Mesendoderm (in vitro differentiated cells): ENCODE data around the gene KIAA1328.
A peak's percentile ranks its signal among the peaks of the same experiment; 100 is the strongest.

Experiments used
- DNase-seq: peaks from one replicate; pipeline ENCODE4 v3.0.0; 2013
- H2AK5ac ChIP-seq: 2 replicates; pipeline ENCODE4 v1.6.1; 2013; ENCODE audit warnings: low read length, inconsistent platforms
- H2BK120ac ChIP-seq: 2 replicates; pipeline ENCODE4 v1.6.1; 2013; ENCODE audit warnings: low read depth, mild to moderate bottlenecking, low read length, moderate library complexity, mixed read lengths
- H2BK15ac ChIP-seq: replicated peaks from 2 replicates; pipeline ENCODE4 v1.6.1; 2013; ENCODE audit warnings: low read depth, mild to moderate bottlenecking, moderate library complexity
- H2BK5ac ChIP-seq: 2 replicates; pipeline ENCODE4 v1.6.1; 2013; ENCODE audit warnings: low read length, inconsistent platforms
- H3K18ac ChIP-seq: 2 replicates; pipeline ENCODE4 v1.6.1; 2013; ENCODE audit warnings: mild to moderate bottlenecking, low read length, mixed read lengths
- H3K23ac ChIP-seq: one replicate; pipeline ENCODE4 v1.6.1; 2013; ENCODE audit warnings: low read length
- H3K27ac ChIP-seq: 2 replicates; pipeline ENCODE4 v1.5.1; 2013; ENCODE audit warnings: low read depth, mild to moderate bottlenecking, inconsistent platforms, low read length, moderate library complexity
- H3K27me3 ChIP-seq: 2 replicates; pipeline ENCODE4 v1.6.1; 2013; ENCODE audit warnings: low read length, control low read depth, mild to moderate bottlenecking, inconsistent platforms; ENCODE audit not compliant: insufficient read depth, poor library complexity
- H3K36me3 ChIP-seq: 2 replicates; pipeline ENCODE4 v1.6.1; 2013; ENCODE audit warnings: low read length, inconsistent platforms; ENCODE audit not compliant: control insufficient read depth, insufficient read depth
- H3K4ac ChIP-seq: one replicate; pipeline ENCODE4 v1.6.1; 2013; ENCODE audit warnings: low read depth, mild to moderate bottlenecking, low read length, moderate library complexity
- H3K4me1 ChIP-seq: 2 replicates; pipeline ENCODE4 v1.6.1; 2013; ENCODE audit warnings: low read depth, low read length, inconsistent platforms; ENCODE audit not compliant: control insufficient read depth
- H3K4me2 ChIP-seq: 2 replicates; pipeline ENCODE4 v1.6.1; 2013; ENCODE audit warnings: low read length
- H3K4me3 ChIP-seq: 2 replicates; pipeline ENCODE4 v1.5.1; 2013; ENCODE audit warnings: mild to moderate bottlenecking, low read length
- H3K56ac ChIP-seq: one replicate; pipeline ENCODE4 v1.6.1; 2013; ENCODE audit warnings: low read length
- H3K79me1 ChIP-seq: 2 replicates; pipeline ENCODE4 v1.6.1; 2013; ENCODE audit warnings: low read length, inconsistent platforms
- H3K79me2 ChIP-seq: 2 replicates; pipeline ENCODE4 v1.6.1; 2013; ENCODE audit warnings: mild to moderate bottlenecking, low read length; ENCODE audit not compliant: control insufficient read depth, insufficient read depth
- H3K9ac ChIP-seq: 2 replicates; pipeline ENCODE4 v1.6.1; 2013; ENCODE audit warnings: low read length, inconsistent platforms
- H4K5ac ChIP-seq: one replicate; pipeline ENCODE4 v1.6.1; 2013; ENCODE audit warnings: low read length
- H4K8ac ChIP-seq: one replicate; pipeline ENCODE4 v1.6.1; 2013; ENCODE audit warnings: low read depth, mild to moderate bottlenecking, control low read depth, low read length, moderate library complexity
- WGBS: extraction: QIAGEN DNeasy Blood & Tissue Kit; methylation state at CpG from one replicate; pipeline ENCODE4 v1.1.7; 2013; ENCODE audit warnings: low lambda C conversion rate, missing lambda C conversion rate; ENCODE audit not compliant: insufficient coverage; ENCODE audit errors: extremely low coverage; 5-methylcytosine and 5-hydroxymethylcytosine counted together

The KIAA1328 gene

DNA sequence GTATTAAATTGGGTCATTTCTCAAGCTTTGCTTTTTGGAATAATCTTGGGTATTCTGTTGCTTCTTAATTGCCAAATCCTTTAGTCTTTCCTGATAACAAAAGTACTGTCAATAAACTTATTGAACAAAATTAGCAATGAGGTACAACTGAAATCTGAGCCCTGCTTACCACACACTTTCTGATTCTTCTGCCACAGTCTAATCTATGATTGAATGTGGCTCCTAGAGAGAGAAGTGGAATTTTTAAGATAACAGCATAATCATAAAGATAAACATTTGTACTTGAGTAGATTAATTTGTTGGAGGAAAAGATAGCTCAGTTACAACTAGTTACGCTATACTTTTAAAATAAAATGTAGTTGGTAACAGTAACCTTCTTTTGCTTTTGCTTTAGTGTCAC lies 381.9 kb downstream of the KIAA1328 start:
- H3K4ac ChIP-seq = no peak overlapping the region
- H2BK15ac ChIP-seq = no peak overlapping the region
- no peaks in the 10 kb centered on the region for H3K36me3 ChIP-seq
- no peak overlapping the region for H3K23ac ChIP-seq
- no CpG with 5 or more reads among the region's 1 CpG for WGBS
- H3K56ac ChIP-seq = no peak overlapping the region
- DNase-seq = peak; percentile 20
- no peaks in the 10 kb centered on the region for H3K79me1 ChIP-seq
- no peak overlapping the region for H2BK5ac ChIP-seq
- no peak overlapping the region for H3K4me2 ChIP-seq
- no peak overlapping the region for H3K4me3 ChIP-seq
- H3K4me1 ChIP-seq = no peaks in the 10 kb centered on the region
- H3K27ac ChIP-seq = no peak overlapping the region
- H3K79me2 ChIP-seq = no peaks in the 10 kb centered on the region
- H3K9ac ChIP-seq = no peak overlapping the region
- no peak overlapping the region for H4K8ac ChIP-seq
- no peaks in the 10 kb centered on the region for H3K27me3 ChIP-seq
- no peak overlapping the region for H2BK120ac ChIP-seq
- no peak overlapping the region for H2AK5ac ChIP-seq
- no peak overlapping the region for H3K18ac ChIP-seq
- no peak overlapping the region for H4K5ac ChIP-seq

DNA sequence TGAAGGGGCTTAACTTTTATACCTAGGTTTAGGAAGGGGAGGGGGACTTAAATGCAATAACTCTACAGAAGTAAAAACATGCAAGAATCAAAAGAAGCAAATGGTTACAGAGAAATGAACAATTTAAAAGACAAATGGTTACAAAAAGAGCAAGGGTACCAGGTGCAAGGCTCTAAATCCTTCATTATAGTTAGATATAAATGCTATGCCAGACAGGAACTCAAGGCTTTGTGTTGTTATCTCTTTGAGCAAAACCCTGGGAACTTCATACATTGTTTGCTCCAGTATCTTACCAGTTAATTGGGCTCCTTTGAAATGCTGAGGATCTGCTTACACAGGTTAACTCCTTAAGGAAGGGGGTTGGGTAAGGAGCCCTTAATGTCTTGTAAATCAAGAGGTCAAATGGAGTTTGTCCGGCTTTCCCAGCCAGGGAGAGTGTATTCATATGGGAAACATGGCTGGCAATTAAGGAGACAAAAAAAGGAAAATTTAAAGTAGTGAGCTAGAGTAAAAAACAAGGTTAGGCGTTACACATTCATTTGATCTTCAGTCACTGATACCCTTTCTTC lies 389.2 kb downstream of the KIAA1328 start:
- Histone ChIP-seq H3K4me1 (no peaks in the 10 kb centered on the region), H3K27ac (no peak overlapping the region), H3K23ac (no peak overlapping the region), H3K18ac (no peak overlapping the region), H3K36me3 (no peaks in the 10 kb centered on the region), H2AK5ac (no peak overlapping the region), H3K4ac (no peak overlapping the region), H3K79me2 (no peaks in the 10 kb centered on the region), H3K27me3 (no peaks in the 10 kb centered on the region), H4K5ac (no peak overlapping the region), H2BK5ac (no peak overlapping the region), H2BK15ac (no peak overlapping the region), H2BK120ac (no peak overlapping the region), H3K4me2 (no peak overlapping the region), H3K79me1 (no peaks in the 10 kb centered on the region), H3K4me3 (no peak overlapping the region), H4K8ac (no peak overlapping the region), H3K56ac (no peak overlapping the region), H3K9ac (no peak overlapping the region)
- DNase-seq = peak; percentile 83
- no CpG with 5 or more reads among the region's 2 CpGs for WGBS

GRCh38 chr18:37219257-37219656 lies 390.3 kb downstream of the KIAA1328 start:
- Histone ChIP-seq H2BK5ac (no peak overlapping the region), H3K79me1 (no peaks in the 10 kb centered on the region), H3K79me2 (no peaks in the 10 kb centered on the region), H3K9ac (no peak overlapping the region), H2BK120ac (no peak overlapping the region), H3K4ac (no peak overlapping the region), H4K8ac (no peak overlapping the region), H3K56ac (no peak overlapping the region), H2AK5ac (no peak overlapping the region), H3K23ac (no peak overlapping the region), H4K5ac (no peak overlapping the region), H3K27ac (no peak overlapping the region), H3K18ac (no peak overlapping the region), H3K4me2 (no peak overlapping the region), H3K4me1 (no peaks in the 10 kb centered on the region), H3K36me3 (no peaks in the 10 kb centered on the region), H3K27me3 (no peaks in the 10 kb centered on the region), H3K4me3 (no peak overlapping the region), H2BK15ac (no peak overlapping the region)
- peak; percentile 32 for DNase-seq
- no CpG with 5 or more reads among the region's 7 CpGs for WGBS

- no peak overlapping the region for H3K4me2 ChIP-seq
- no peak overlapping the region for H2BK5ac ChIP-seq
- no peak overlapping the region for H3K27ac ChIP-seq
- H3K9ac ChIP-seq = no peak overlapping the region
- H3K56ac ChIP-seq = no peak overlapping the region
- H3K4ac ChIP-seq = no peak overlapping the region
- H3K27me3 ChIP-seq = no peaks in the 10 kb centered on the region
- H3K79me1 ChIP-seq = no peaks in the 10 kb centered on the region
- H2BK15ac ChIP-seq = peak overlapping the region; percentile 2
- WGBS = no CpG with 5 or more reads among the region's 4 CpGs
- no peak overlapping the region for H2AK5ac ChIP-seq
- no peaks in the 10 kb centered on the region for H3K36me3 ChIP-seq
- DNase-seq = no peak
- no peak overlapping the region for H4K5ac ChIP-seq
- H3K4me1 ChIP-seq = no peaks in the 10 kb centered on the region
- H4K8ac ChIP-seq = no peak overlapping the region
- H2BK120ac ChIP-seq = no peak overlapping the region
- H3K4me3 ChIP-seq = no peak overlapping the region
- H3K79me2 ChIP-seq = no peaks in the 10 kb centered on the region
- H3K18ac ChIP-seq = no peak overlapping the region
- H3K23ac ChIP-seq = no peak overlapping the region
Observed at GRCh38 chr18:37222354-37222998, 393.5 kb downstream of the KIAA1328 start.

DNA sequence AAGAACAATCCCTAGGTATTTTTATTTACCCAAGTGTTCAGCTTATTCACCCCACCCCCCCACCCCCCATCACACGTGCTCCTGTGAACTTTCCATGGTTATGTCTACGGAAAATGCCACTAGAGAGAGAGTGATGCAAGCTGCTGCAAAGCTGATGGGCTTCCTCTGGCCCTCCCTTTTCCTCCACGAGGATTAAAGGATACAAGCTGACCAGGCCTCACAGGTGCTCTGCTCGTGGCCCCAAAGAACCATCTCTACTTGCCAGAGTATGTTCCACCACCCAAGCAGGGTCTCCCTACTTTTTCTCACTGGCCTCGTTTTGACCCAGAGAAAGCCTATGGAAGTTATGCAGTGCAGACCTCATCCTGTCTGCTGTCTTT lies 394.1 kb downstream of the KIAA1328 start:
- H2AK5ac ChIP-seq = no peak overlapping the region
- H3K4me3 ChIP-seq = no peak overlapping the region
- no peaks in the 10 kb centered on the region for H3K4me1 ChIP-seq
- no peak overlapping the region for H3K4me2 ChIP-seq
- no peaks in the 10 kb centered on the region for H3K27me3 ChIP-seq
- H3K79me1 ChIP-seq = no peaks in the 10 kb centered on the region
- H2BK120ac ChIP-seq = no peak overlapping the region
- no peaks in the 10 kb centered on the region for H3K36me3 ChIP-seq
- H3K4ac ChIP-seq = no peak overlapping the region
- no peak overlapping the region for H3K9ac ChIP-seq
- no peak overlapping the region for H4K5ac ChIP-seq
- peak; percentile 47 for DNase-seq
- H3K79me2 ChIP-seq = no peaks in the 10 kb centered on the region
- H3K18ac ChIP-seq = no peak overlapping the region
- no peak overlapping the region for H3K23ac ChIP-seq
- H3K56ac ChIP-seq = no peak overlapping the region
- H4K8ac ChIP-seq = no peak overlapping the region
- H2BK5ac ChIP-seq = no peak overlapping the region
- no CpG with 5 or more reads among the region's 5 CpGs for WGBS
- no peak overlapping the region for H2BK15ac ChIP-seq
- H3K27ac ChIP-seq = no peak overlapping the region

GRCh38 chr18:37225279-37225678 lies 396.4 kb downstream of the KIAA1328 start:
- no peaks in the 10 kb centered on the region for H3K27me3 ChIP-seq
- H3K79me2 ChIP-seq = no peaks in the 10 kb centered on the region
- WGBS = no CpG with 5 or more reads among the region's 4 CpGs
- H4K8ac ChIP-seq = no peak overlapping the region
- H3K4ac ChIP-seq = no peak overlapping the region
- no peak overlapping the region for H2BK5ac ChIP-seq
- H3K56ac ChIP-seq = no peak overlapping the region
- H3K23ac ChIP-seq = no peak overlapping the region
- H3K4me2 ChIP-seq = no peak overlapping the region
- no peak overlapping the region for H3K27ac ChIP-seq
- no peak overlapping the region for H2AK5ac ChIP-seq
- no peak for DNase-seq
- no peaks in the 10 kb centered on the region for H3K36me3 ChIP-seq
- no peak overlapping the region for H2BK120ac ChIP-seq
- H3K4me3 ChIP-seq = no peak overlapping the region
- H3K18ac ChIP-seq = no peak overlapping the region
- H3K4me1 ChIP-seq = no peaks in the 10 kb centered on the region
- H4K5ac ChIP-seq = no peak overlapping the region
- H3K9ac ChIP-seq = no peak overlapping the region
- H2BK15ac ChIP-seq = no peak overlapping the region
- no peaks in the 10 kb centered on the region for H3K79me1 ChIP-seq
